ENCODE data around the gene PDZRN3. TPM values are rescaled to one million over a fixed set of nuclear protein-coding genes. Genes with fewer than 3 reads are reported as not detected.

Gene PDZRN3
- total and polyA plus RNA-seq, 4 donors: 7.3 to 36.4 (median 16.3) TPM

DNA sequence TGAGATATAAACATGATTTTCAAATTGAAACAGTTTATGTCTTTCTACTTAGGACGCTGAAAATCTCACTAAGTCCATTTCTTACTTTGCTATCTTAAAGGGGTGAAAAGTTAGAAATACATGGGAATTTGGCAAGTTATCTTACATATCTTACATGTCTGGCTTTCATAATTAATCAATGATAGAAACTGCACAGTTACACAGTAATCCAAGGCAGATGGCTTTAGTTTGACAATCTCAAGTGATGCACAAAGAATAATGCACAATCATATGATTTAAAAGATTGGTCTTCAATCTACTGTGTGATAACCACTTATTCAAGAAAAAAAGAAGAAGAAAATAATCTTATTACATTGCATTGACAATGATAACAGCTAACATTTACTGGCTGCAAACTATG lies 14.2 kb downstream of the PDZRN3 start:
- 63 to 80% methylated on average over 1 of the region's 1 CpG for WGBS, 2 donors
- TF ChIP-seq, protein P1, sequence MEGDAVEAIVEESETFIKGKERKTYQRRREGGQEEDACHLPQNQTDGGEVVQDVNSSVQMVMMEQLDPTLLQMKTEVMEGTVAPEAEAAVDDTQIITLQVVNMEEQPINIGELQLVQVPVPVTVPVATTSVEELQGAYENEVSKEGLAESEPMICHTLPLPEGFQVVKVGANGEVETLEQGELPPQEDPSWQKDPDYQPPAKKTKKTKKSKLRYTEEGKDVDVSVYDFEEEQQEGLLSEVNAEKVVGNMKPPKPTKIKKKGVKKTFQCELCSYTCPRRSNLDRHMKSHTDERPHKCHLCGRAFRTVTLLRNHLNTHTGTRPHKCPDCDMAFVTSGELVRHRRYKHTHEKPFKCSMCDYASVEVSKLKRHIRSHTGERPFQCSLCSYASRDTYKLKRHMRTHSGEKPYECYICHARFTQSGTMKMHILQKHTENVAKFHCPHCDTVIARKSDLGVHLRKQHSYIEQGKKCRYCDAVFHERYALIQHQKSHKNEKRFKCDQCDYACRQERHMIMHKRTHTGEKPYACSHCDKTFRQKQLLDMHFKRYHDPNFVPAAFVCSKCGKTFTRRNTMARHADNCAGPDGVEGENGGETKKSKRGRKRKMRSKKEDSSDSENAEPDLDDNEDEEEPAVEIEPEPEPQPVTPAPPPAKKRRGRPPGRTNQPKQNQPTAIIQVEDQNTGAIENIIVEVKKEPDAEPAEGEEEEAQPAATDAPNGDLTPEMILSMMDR (IDR thresholded peaks at IDR 0.05; ENCODE audit: control extremely low read depth, extremely low read depth): no peak
- no peak overlapping the region for H3K4me3 ChIP-seq
- no peak overlapping the region for H3K27ac ChIP-seq (ENCODE audit: low read depth in 1 of 2, low read length in 1 of 2)
- peaks cover 0 to 29% (median 23%) of the 10 kb centered on the region in 5 donors for H3K4me1 ChIP-seq (ENCODE audit: control insufficient read depth in 5 of 5, insufficient read depth in 5 of 5, low read length in 5 of 5)
- no peaks in the 10 kb centered on the region for H3K27me3 ChIP-seq (ENCODE audit: control insufficient read depth in 3 of 3, insufficient read depth in 3 of 3, low read length in 2 of 3)
- DNase-seq (no peak), ATAC-seq (ENCODE audit: insufficient read depth, low FRiP score) (no peak)
- H3K9me3 ChIP-seq (ENCODE audit: control insufficient read depth in 4 of 4, insufficient read depth in 3 of 4, low read length in 3 of 4): no peaks in the 10 kb centered on the region
- no peak overlapping the region for H3K9ac ChIP-seq (ENCODE audit: insufficient read depth in 1 of 2, low read length in 2 of 2)
- H3K36me3 ChIP-seq (ENCODE audit: control insufficient read depth in 4 of 4, insufficient read depth in 4 of 4, low read length in 4 of 4): peaks cover 0 to 5% (median 0%) of the 10 kb centered on the region in 4 donors

DNA sequence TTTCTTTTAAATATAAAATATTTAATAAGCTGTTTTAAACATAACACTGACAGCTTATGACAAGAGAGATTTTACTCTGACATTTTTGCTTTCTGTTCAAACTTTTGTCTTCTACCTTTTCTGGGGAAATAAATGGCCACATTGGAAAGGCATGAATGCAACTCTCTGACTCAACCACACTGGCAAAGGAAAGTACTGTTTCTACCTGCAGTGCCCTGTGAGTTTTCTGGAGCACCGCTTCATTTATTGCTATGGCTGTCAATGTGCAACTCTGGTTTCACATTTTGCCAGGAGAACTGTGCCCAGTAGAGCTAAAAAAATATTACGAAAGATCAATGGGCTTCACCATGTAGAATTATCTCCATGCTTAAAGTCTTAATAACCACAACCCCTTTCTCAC lies 15.1 kb downstream of the PDZRN3 start:
- ATAC-seq (ENCODE audit: insufficient read depth, low FRiP score): no peak
- H3K9ac ChIP-seq (ENCODE audit: insufficient read depth in 1 of 2, low read length in 2 of 2): no peak overlapping the region
- peaks cover 0 to 28% (median 22%) of the 10 kb centered on the region in 5 donors for H3K4me1 ChIP-seq (ENCODE audit: control insufficient read depth in 5 of 5, insufficient read depth in 5 of 5, low read length in 5 of 5)
- WGBS, 2 donors: 87 to 96% methylated on average over 2 of the region's 2 CpGs
- peaks cover 0 to 5% (median 0%) of the 10 kb centered on the region in 4 donors for H3K36me3 ChIP-seq (ENCODE audit: control insufficient read depth in 4 of 4, insufficient read depth in 4 of 4, low read length in 4 of 4)
- TF ChIP-seq, protein P1 (IDR thresholded peaks at IDR 0.05; ENCODE audit: control extremely low read depth, extremely low read depth): no peak
- no peak overlapping the region for H3K4me3 ChIP-seq
- no peak for DNase-seq
- H3K27ac ChIP-seq (ENCODE audit: low read depth in 1 of 2, low read length in 1 of 2): peak overlapping the region in 1 of 2 donors; percentile 17
- no peaks in the 10 kb centered on the region for H3K27me3 ChIP-seq (ENCODE audit: control insufficient read depth in 3 of 3, insufficient read depth in 3 of 3, low read length in 2 of 3)
- no peaks in the 10 kb centered on the region for H3K9me3 ChIP-seq (ENCODE audit: control insufficient read depth in 4 of 4, insufficient read depth in 3 of 4, low read length in 3 of 4)

DNA sequence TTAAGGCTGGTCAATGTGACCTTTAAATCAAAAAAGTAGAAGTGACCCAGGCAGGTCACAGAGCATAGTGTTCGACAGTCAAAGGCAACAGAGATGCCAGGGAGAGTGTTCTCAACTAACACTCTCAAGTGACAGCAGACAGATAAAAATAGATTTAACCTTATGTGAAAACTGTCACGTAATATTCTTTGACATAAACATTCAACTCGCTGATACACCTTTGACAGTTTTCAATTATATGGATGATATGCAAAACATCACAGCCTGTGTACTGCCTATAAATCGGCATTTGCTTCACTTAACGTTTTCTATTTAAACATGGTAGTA lies 15.5 kb downstream of the PDZRN3 start:
- peak overlapping the region in 1 of 2 donors; percentile 87 for H3K27ac ChIP-seq (ENCODE audit: low read depth in 1 of 2, low read length in 1 of 2)
- no peaks in the 10 kb centered on the region for H3K9me3 ChIP-seq (ENCODE audit: control insufficient read depth in 4 of 4, insufficient read depth in 3 of 4, low read length in 3 of 4)
- peaks cover 0 to 28% (median 24%) of the 10 kb centered on the region in 5 donors for H3K4me1 ChIP-seq (ENCODE audit: control insufficient read depth in 5 of 5, insufficient read depth in 5 of 5, low read length in 5 of 5)
- H3K4me3 ChIP-seq: no peak overlapping the region
- WGBS, 2 donors: 68 to 82% methylated on average over 5 of the region's 5 CpGs
- DNase-seq: no peak
- H3K36me3 ChIP-seq (ENCODE audit: control insufficient read depth in 4 of 4, insufficient read depth in 4 of 4, low read length in 4 of 4): peaks cover 0 to 5% (median 0%) of the 10 kb centered on the region in 4 donors
- no peak for ATAC-seq (ENCODE audit: insufficient read depth, low FRiP score)
- no peak overlapping the region for H3K9ac ChIP-seq (ENCODE audit: insufficient read depth in 1 of 2, low read length in 2 of 2)
- TF ChIP-seq, protein P1 (IDR thresholded peaks at IDR 0.05; ENCODE audit: control extremely low read depth, extremely low read depth): no peak
- no peaks in the 10 kb centered on the region for H3K27me3 ChIP-seq (ENCODE audit: control insufficient read depth in 3 of 3, insufficient read depth in 3 of 3, low read length in 2 of 3)
